Stimulated activated CD8-positive, alpha-beta memory T cell treated with anti-CD3 and anti-CD28 coated beads, Interleukin-2, amount 100 ng/mL, for 1 hour (primary cell): ENCODE results near the gene ABCB11.
"Not testable (repeated sequence)": the region's sequence is repeated elsewhere in the genome, so short reads cannot be mapped to it uniquely, and the experiment has no call there.

Experiments used
- DNase-seq, 2 donors: peaks; one replicate each; pipeline ENCODE4 v3.0.0-alpha.2; 2020; ENCODE audit warnings: low read depth in 2 of 2

ABCB11 gene

GRCh38 chr2:168932174-168932573 lies 99.0 kb downstream of the ABCB11 start:
- not testable (repeated sequence) for DNase-seq

- DNase-seq: no peak
Observed at GRCh38 chr2:168930242-168930641, 100.9 kb downstream of the ABCB11 start.

- DNase-seq: no peak
Observed at GRCh38 chr2:168929031-168929430, 102.1 kb downstream of the ABCB11 start.

GRCh38 chr2:168928113-168928831 lies 102.9 kb downstream of the ABCB11 start:
- DNase-seq: no peak

- no peak for DNase-seq
Observed at GRCh38 chr2:168926621-168927386, 104.3 kb downstream of the ABCB11 start.

GRCh38 chr2:168920504-168921157 lies 110.5 kb downstream of the ABCB11 start:
- DNase-seq: no peak

GRCh38 chr2:168916331-168916675 lies 114.8 kb downstream of the ABCB11 start:
- DNase-seq: no peak

- no peak for DNase-seq
Observed at GRCh38 chr2:168915441-168916330, 115.4 kb downstream of the ABCB11 start.

- DNase-seq: no peak
Observed at GRCh38 chr2:168913495-168913894, 117.6 kb downstream of the ABCB11 start.

- DNase-seq: no peak
Observed at GRCh38 chr2:168912901-168913369, 118.2 kb downstream of the ABCB11 start.

- no peak for DNase-seq
Observed at GRCh38 chr2:168912466-168912865, 118.7 kb downstream of the ABCB11 start.

GRCh38 chr2:168910330-168910729 lies 120.8 kb downstream of the ABCB11 start:
- no peak for DNase-seq

GRCh38 chr2:168907940-168908662 lies 123.0 kb downstream of the ABCB11 start:
- no peak for DNase-seq

GRCh38 chr2:168904358-168904757 lies 126.8 kb downstream of the ABCB11 start:
- no peak for DNase-seq

GRCh38 chr2:168903888-168904287 lies 127.2 kb downstream of the ABCB11 start:
- DNase-seq: no peak

- no peak for DNase-seq
Observed at GRCh38 chr2:168901003-168901402, 130.1 kb downstream of the ABCB11 start, which contains the start of gene G6PC2. Gene G6PC2, plus strand, starts transcription at chr2:168901291. Its CDS starts 41 bp downstream, at chr2:168901332.

- DNase-seq: no peak
Observed at GRCh38 chr2:168897449-168897848, 133.7 kb downstream of the ABCB11 start.

GRCh38 chr2:168896783-168897182 lies 134.3 kb downstream of the ABCB11 start:
- DNase-seq: no peak

- no peak for DNase-seq
Observed at GRCh38 chr2:168895771-168896170, 135.4 kb downstream of the ABCB11 start.

- no peak for DNase-seq
Observed at GRCh38 chr2:168894720-168895119, 136.4 kb downstream of the ABCB11 start.

- no peak for DNase-seq
Observed at GRCh38 chr2:168894101-168894500, 137.0 kb downstream of the ABCB11 start.
